ENCODE results near the gene MS4A15. TPM values are rescaled to one million over a fixed set of nuclear protein-coding genes. Genes with fewer than 3 reads are reported as not detected.

The MS4A15 gene
- total and polyA plus RNA-seq, 9 of the 15 experiments (the other 6 are each of a cell fraction or from before 2014, with no cell fraction given) = not detected

DNA sequence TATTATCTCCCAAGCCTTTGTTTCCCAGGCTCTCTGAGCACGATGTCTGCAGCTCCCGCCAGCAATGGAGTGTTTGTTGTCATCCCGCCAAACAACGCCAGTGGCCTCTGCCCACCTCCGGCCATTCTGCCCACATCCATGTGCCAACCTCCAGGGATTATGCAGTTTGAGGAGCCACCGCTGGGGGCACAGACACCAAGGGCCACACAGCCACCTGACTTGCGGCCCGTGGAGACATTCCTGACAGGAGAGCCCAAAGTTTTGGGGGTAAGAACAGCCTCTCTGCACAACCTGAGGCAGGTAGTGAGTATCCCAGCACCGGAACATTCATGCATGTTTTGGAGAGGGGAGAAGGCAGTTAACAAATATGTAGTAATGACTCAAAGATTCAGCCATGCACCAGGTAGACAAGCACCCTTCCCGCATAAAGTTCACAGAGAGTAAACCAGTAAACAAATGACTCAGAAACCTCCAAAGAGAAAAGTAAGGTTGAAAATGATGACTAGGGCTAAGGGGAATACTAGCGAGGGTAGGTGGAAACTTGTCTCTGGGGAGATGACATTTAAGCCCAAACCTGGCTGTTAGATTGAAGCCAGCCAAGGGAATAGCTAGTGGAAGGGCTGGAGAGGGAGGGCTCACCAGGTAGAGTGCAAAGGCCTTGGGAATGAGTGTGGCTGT, 7.2 kb downstream of the MS4A15 start (continued):
- TF ChIP-seq, protein P1, sequence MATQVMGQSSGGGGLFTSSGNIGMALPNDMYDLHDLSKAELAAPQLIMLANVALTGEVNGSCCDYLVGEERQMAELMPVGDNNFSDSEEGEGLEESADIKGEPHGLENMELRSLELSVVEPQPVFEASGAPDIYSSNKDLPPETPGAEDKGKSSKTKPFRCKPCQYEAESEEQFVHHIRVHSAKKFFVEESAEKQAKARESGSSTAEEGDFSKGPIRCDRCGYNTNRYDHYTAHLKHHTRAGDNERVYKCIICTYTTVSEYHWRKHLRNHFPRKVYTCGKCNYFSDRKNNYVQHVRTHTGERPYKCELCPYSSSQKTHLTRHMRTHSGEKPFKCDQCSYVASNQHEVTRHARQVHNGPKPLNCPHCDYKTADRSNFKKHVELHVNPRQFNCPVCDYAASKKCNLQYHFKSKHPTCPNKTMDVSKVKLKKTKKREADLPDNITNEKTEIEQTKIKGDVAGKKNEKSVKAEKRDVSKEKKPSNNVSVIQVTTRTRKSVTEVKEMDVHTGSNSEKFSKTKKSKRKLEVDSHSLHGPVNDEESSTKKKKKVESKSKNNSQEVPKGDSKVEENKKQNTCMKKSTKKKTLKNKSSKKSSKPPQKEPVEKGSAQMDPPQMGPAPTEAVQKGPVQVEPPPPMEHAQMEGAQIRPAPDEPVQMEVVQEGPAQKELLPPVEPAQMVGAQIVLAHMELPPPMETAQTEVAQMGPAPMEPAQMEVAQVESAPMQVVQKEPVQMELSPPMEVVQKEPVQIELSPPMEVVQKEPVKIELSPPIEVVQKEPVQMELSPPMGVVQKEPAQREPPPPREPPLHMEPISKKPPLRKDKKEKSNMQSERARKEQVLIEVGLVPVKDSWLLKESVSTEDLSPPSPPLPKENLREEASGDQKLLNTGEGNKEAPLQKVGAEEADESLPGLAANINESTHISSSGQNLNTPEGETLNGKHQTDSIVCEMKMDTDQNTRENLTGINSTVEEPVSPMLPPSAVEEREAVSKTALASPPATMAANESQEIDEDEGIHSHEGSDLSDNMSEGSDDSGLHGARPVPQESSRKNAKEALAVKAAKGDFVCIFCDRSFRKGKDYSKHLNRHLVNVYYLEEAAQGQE (IDR thresholded peaks at IDR 0.05; ENCODE audit: borderline replicate concordance) = no peak
- TF ChIP-seq, protein P1 (CRISPR knock-in tag; IDR thresholded peaks at IDR 0.05; ENCODE audit: low read depth) = no peak

Data from K562 (cell line).